ENCODE measurements around the gene TCP1. TPM values are rescaled to one million over a fixed set of nuclear protein-coding genes. Genes with fewer than 3 reads are reported as not detected.
A peak's percentile ranks its signal among the peaks of the same experiment; 100 is the strongest.

The TCP1 gene
- total and polyA plus RNA-seq, 9 of the 15 experiments (the other 6 are each of a cell fraction or from before 2014, with no cell fraction given) = 331 to 801 (median 645) TPM

GRCh38 chr6:159789377-159790148 lies at the start of gene TCP1 (continued):
- TF ChIP-seq POLR2AphosphoS5 (IDR thresholded peaks at IDR 0.05; ENCODE audit: control insufficient read depth, insufficient read depth, low read depth, low read length) (peak; percentile 93), ZNF277 (CRISPR knock-in tag; IDR thresholded peaks at IDR 0.05; ENCODE audit: borderline replicate concordance) (no peak; the same call in 1 of the 2 replicates), ZNF584 (CRISPR knock-in tag; IDR thresholded peaks at IDR 0.05; ENCODE audit: low read depth) (no peak), ZBTB1 (CRISPR knock-in tag; IDR thresholded peaks at IDR 0.05; ENCODE audit: borderline replicate concordance, low read depth) (no peak), TAL1 (IDR thresholded peaks at IDR 0.05) (no peak), ZBTB40 (IDR thresholded peaks at IDR 0.05) (peak; percentile 96), ZBTB40 (CRISPR knock-in tag; IDR thresholded peaks at IDR 0.05) (no peak), MLX (CRISPR knock-in tag; conservative IDR thresholded peaks at IDR 0.05) (0 out of 4 replicates have a peak, but pooled peaks have one; percentile 17 to 42), NFIC (IDR thresholded peaks at IDR 0.05) (peak; percentile 54), ZNF12 (CRISPR knock-in tag; IDR thresholded peaks at IDR 0.05) (no peak), ZNF140 (CRISPR knock-in tag; IDR thresholded peaks at IDR 0.05) (no peak), ZNF518B (CRISPR knock-in tag; IDR thresholded peaks at IDR 0.05) (no peak)

All from K562 (cell line).